Sigmoid colon (tissue), 7 donors: Measurements from ENCODE around the gene BCAS4. TPM values are rescaled to one million over a fixed set of nuclear protein-coding genes. Genes with fewer than 3 reads are reported as not detected.
"Not testable (repeated sequence)": the region's sequence is repeated elsewhere in the genome, so short reads cannot be mapped to it uniquely, and the experiment has no call there.

Source experiments
- DNase-seq: peaks from one replicate; pipeline ENCODE4 v3.0.0-alpha.2; 2019
- H3K27ac ChIP-seq, 4 donors: fragments of 200-600 bp; sonication (generic); one replicate each; pipeline ENCODE4 v1.5.1; 2016 to 2019; ENCODE audit warnings: mild to moderate bottlenecking in 1 of 4
- H3K27me3 ChIP-seq, 3 donors: fragments of 200-600 bp; sonication (generic); one replicate each; pipeline ENCODE4 v1.5.1; 2019; ENCODE audit warnings: mild to moderate bottlenecking in 1 of 3
- H3K36me3 ChIP-seq, 4 donors: fragments of 200-600 bp; sonication (generic); one replicate each; pipeline ENCODE4 v1.5.1; 2016 to 2019
- H3K4me1 ChIP-seq, 4 donors: fragments of 200-600 bp; sonication (generic); one replicate each; pipeline ENCODE4 v1.5.1; 2017 to 2019
- H3K4me3 ChIP-seq, 4 donors: fragments of 200-600 bp; sonication (generic); one replicate each; pipeline ENCODE4 v1.5.1; 2017 to 2019; ENCODE audit warnings: mild to moderate bottlenecking in 2 of 4, moderate library complexity in 1 of 4
- H3K9me3 ChIP-seq, 4 donors: fragments of 200-600 bp in 3 of 4; sonication (generic) in 3 of 4; one replicate each; pipeline versions ENCODE4 v1.5.1 to v1.6.1; 2013 to 2019
- EP300 ChIP-seq, 4 donors: sonication (generic); formaldehyde crosslinking; IDR thresholded peaks; one replicate each; pipeline ENCODE4 v1.6.1; 2017; ENCODE audit warnings: antibody characterized with exemption in 4 of 4
- POLR2A ChIP-seq, 2 donors: fragments of 450-650 bp; IDR thresholded peaks; one replicate each; pipeline ENCODE4 v1.6.1; 2016; ENCODE audit warnings: antibody characterized with exemption in 2 of 2, mild to moderate bottlenecking in 2 of 2, moderate library complexity in 2 of 2
- POLR2AphosphoS5 ChIP-seq, 4 donors: sonication (generic); formaldehyde crosslinking; IDR thresholded peaks; one replicate each; pipeline ENCODE4 v1.6.1; 2017; ENCODE audit warnings: antibody characterized with exemption in 4 of 4
- WGBS, 2 donors: extraction: QIAGEN DNeasy Blood & Tissue Kit; methylation state at CpG; one replicate each; pipeline ENCODE4 v1.1.7; 2013; 5-methylcytosine and 5-hydroxymethylcytosine counted together
- intact Hi-C: fragments of 100-400 bp; cut with DNase I; formaldehyde crosslinking; loops from one replicate; pipeline ENCODE4 v1.15.1; 2023
- polyA plus RNA-seq, 3 donors: library from polyadenylated mRNA; stranded (reverse); fragments of 200-250 nt; gene quantifications; one replicate each; pipeline ENCODE4 v1.2.3, GENCODE V29; 2013
- total RNA-seq, 4 donors: library from RNA; depleted of rRNA; stranded (reverse); fragments of >200 nt; gene quantifications; one replicate each; pipeline ENCODE4 v1.1.0, GENCODE V29; 2016
- TF ChIP-seq, protein P1 (sequence below), 4 experiments: fragments of 450-650 bp in 3 of 4; fragments of 200-600 bp in 1 of 4; IDR thresholded peaks; one replicate each; pipeline ENCODE4 v1.5.1; 2016 to 2019; ENCODE audit warnings: antibody characterized with exemption in 4 of 4, mild to moderate bottlenecking in 3 of 4, moderate library complexity in 2 of 4
- donor health status: healthy with polysubstance abuse.
- donor health status: Bipolar disorder and iron deficiency.
- donor health status: healthy.

The BCAS4 gene
- total and polyA plus RNA-seq, 7 donors: 0.46 to 10.1 (median 3.5) TPM

DNA sequence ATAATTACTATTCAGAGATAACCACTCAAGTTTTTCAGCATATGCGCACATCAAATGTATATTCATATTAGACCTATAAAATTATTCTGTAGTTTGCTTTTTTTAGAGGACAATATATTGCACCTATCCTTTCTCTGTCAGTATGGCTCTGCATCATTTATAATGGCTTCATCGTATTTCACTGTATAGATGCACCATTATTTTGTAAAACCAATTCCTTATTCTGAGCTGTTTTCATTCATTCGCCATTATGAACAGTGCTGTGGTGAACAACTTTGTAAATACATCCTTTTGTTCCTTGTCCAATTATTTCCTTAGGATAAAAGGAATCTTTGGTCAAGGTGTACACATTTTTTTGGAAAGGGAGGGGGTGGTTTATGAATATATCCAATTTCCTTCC is 29.2 kb upstream of the BCAS4 start:
- Histone ChIP-seq H3K4me1 (peaks cover 0 to 23% (median 21%) of the 10 kb centered on the region in 4 donors), H3K36me3 (no peaks in the 10 kb centered on the region), H3K4me3 (no peak overlapping the region), H3K27me3 (no peaks in the 10 kb centered on the region), H3K9me3 (no peaks in the 10 kb centered on the region), H3K27ac (no peak overlapping the region)
- 59 to 61% methylated on average over 3 of the region's 3 CpGs for WGBS, 2 donors
- no peak for TF ChIP-seq POLR2A (IDR thresholded peaks at IDR 0.05)
- no peak for TF ChIP-seq EP300 (IDR thresholded peaks at IDR 0.05)
- TF ChIP-seq, protein P1, sequence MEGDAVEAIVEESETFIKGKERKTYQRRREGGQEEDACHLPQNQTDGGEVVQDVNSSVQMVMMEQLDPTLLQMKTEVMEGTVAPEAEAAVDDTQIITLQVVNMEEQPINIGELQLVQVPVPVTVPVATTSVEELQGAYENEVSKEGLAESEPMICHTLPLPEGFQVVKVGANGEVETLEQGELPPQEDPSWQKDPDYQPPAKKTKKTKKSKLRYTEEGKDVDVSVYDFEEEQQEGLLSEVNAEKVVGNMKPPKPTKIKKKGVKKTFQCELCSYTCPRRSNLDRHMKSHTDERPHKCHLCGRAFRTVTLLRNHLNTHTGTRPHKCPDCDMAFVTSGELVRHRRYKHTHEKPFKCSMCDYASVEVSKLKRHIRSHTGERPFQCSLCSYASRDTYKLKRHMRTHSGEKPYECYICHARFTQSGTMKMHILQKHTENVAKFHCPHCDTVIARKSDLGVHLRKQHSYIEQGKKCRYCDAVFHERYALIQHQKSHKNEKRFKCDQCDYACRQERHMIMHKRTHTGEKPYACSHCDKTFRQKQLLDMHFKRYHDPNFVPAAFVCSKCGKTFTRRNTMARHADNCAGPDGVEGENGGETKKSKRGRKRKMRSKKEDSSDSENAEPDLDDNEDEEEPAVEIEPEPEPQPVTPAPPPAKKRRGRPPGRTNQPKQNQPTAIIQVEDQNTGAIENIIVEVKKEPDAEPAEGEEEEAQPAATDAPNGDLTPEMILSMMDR (IDR thresholded peaks at IDR 0.05): no peak
- no peak for TF ChIP-seq POLR2AphosphoS5 (IDR thresholded peaks at IDR 0.05)
- DNase-seq: no peak
- intact Hi-C loops: no loop called here

GRCh38 chr20:50766955-50767809 is 27.7 kb upstream of the BCAS4 start:
- intact Hi-C loops: not testable (repeated sequence)

DNA sequence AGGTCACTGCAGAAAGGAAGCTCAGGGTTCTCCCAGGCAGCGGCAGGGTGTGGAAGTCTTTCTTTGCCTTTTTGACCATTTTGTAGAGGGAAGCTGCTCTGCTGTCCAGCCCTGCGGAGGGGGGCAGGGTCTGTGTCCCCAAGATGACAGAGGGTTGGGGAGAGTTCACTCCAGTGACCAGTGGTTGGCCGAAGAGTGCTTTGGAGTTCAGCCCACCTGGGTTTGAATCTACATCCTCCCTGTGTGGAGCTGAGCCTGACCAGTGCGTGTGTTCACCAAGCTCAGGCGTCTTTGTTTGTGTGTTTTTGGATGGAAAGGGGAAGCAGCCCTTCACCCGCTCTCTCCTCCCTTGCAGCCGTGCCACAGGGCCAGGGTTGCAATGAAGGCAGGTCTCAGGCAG is 25.9 kb upstream of the BCAS4 start:
- DNase-seq: peak; percentile 39
- H3K27me3 ChIP-seq, H3K27ac ChIP-seq, H3K9me3 ChIP-seq, H3K4me1 ChIP-seq, H3K4me3 ChIP-seq, H3K36me3 ChIP-seq, intact Hi-C loops: not testable (repeated sequence)
- 49 to 78% methylated on average over 5 to 7 of the region's 7 CpGs for WGBS, 2 donors

More at GRCh38 chr20:50766955-50767809, 27.7 kb upstream of the BCAS4 start:
- not testable (repeated sequence) for H3K27ac ChIP-seq, H3K9me3 ChIP-seq, H3K36me3 ChIP-seq, H3K27me3 ChIP-seq, H3K4me3 ChIP-seq
- WGBS, 2 donors: 72 to 78% methylated on average over 8 of the region's 10 CpGs
- H3K4me1 ChIP-seq: peaks cover 0 to 14% (median 13%) of the 10 kb centered on the region in 4 donors
- DNase-seq: peak; percentile 35

DNA sequence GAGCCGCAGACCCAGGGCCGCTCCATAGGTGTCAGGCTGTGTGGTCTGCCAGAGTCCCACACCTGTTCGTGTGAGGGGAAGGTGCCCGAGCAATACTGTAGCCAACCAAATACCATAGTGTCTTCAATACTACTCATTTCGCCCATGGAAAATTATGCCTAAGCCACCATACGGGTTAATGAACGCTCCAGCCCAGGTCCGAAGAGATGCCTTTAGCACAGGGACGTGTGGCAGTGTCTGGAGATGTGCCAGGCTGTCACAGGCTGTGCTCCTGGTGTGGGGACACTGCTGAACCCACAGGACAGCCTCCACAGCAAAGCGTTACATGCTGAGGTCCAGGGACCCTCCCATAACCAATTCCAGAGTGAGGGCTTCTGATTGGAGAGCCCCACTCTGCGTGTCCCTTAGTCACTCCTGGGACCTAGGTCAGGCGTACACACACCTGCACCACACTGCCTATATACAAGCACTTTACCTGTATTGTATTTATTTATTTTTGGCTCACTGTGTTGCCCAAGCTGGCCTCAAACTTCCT is 25.2 kb upstream of the BCAS4 start:
- intact Hi-C loops, H3K4me1 ChIP-seq, H3K27me3 ChIP-seq, H3K27ac ChIP-seq, H3K4me3 ChIP-seq, H3K36me3 ChIP-seq, H3K9me3 ChIP-seq: not testable (repeated sequence)
- 83 to 86% methylated on average over 8 to 12 of the region's 12 CpGs for WGBS, 2 donors
- DNase-seq: peak; percentile 53

- WGBS, 2 donors: 81 to 94% methylated on average over 5 of the region's 8 CpGs
- intact Hi-C loops, H3K4me1 ChIP-seq, H3K4me3 ChIP-seq, H3K27ac ChIP-seq, H3K36me3 ChIP-seq, H3K27me3 ChIP-seq, H3K9me3 ChIP-seq: not testable (repeated sequence)
- peak; percentile 26 for DNase-seq
These were observed 23.3 kb upstream of the BCAS4 start for GRCh38 chr20:50771419-50772080.

- H3K4me1 ChIP-seq: no peaks in the 10 kb centered on the region
- no peaks in the 10 kb centered on the region for H3K9me3 ChIP-seq
- DNase-seq: peak; percentile 13
- intact Hi-C loops: no loop called here
- TF ChIP-seq POLR2A (IDR thresholded peaks at IDR 0.05) (no peak), EP300 (IDR thresholded peaks at IDR 0.05) (no peak), POLR2AphosphoS5 (IDR thresholded peaks at IDR 0.05) (no peak)
- TF ChIP-seq, protein P1 (IDR thresholded peaks at IDR 0.05): no peak
- no peaks in the 10 kb centered on the region for H3K36me3 ChIP-seq
- no peak overlapping the region for H3K27ac ChIP-seq
- no peak overlapping the region for H3K4me3 ChIP-seq
- WGBS, 2 donors: 77 to 78% methylated on average over 5 of the region's 5 CpGs
- no peaks in the 10 kb centered on the region for H3K27me3 ChIP-seq
These were observed 22.3 kb upstream of the BCAS4 start for GRCh38 chr20:50772420-50773185.
